HepG2 (cell line): Measurements from ENCODE around the gene TBL2. TPM values are rescaled to one million over a fixed set of nuclear protein-coding genes. Genes with fewer than 3 reads are reported as not detected.
A peak's percentile ranks its signal among the peaks of the same experiment; 100 is the strongest.

ENCODE experiments used
- ATAC-seq: fragments of 200-7000 bp; cut with Tn5 transposase; 3 replicates; pipeline ENCODE4 v1.9.1; 2020; ENCODE audit warnings: mild to moderate bottlenecking, moderate library complexity
- BruUV-seq: library from RNA; stranded (reverse); fragments of 400-500 nt; replicated peaks from 2 replicates; lab custom pipeline; 2021; lab: Mats Ljungman, UMichigan
- CTCF ChIA-PET: fragments of 300-600 bp; formaldehyde crosslinking; extraction: SDS; loops from one replicate; lab custom pipeline; 2021; ENCODE audit warnings: low total read pairs, inconsistent platforms, low intra/inter-chr PET ratio; lab: Yijun Ruan, JAX
- POLR2A ChIA-PET: fragments of 350-600 bp; sonication (Branson Sonifier 250); formaldehyde crosslinking; loops from one replicate; lab custom pipeline; 2020; ENCODE audit warnings: antibody characterized with exemption, inconsistent platforms; lab: Yijun Ruan, JAX
- DNase-seq: peaks from one replicate; pipeline ENCODE4 v3.0.0-alpha.2; 2015; ENCODE audit warnings: low spot score
- FAIRE-seq: peaks from 3 replicates; lab custom pipeline; 2011; peaks lifted over from hg19 to GRCh38; lab: Jason Lieb, UNC
- H2AFZ ChIP-seq: one replicate; pipeline ENCODE4 v1.6.1; 2011; ENCODE audit warnings: low read length, inconsistent platforms
- H3K27ac ChIP-seq: fragments of 300-600 bp; 3 replicates; pipeline ENCODE4 v1.8.0; 2011; ENCODE audit warnings: mixed run types, mild to moderate bottlenecking, mixed read lengths, low read length, inconsistent platforms; ENCODE audit not compliant: insufficient read depth; ENCODE audit errors: extremely low read length
- H3K27me3 ChIP-seq, 2 experiments: fragments of 200-600 bp in 1 of 2; 2 replicates in 1 of 2; 3 replicates in 1 of 2; pipeline versions ENCODE4 v1.6.0 to v1.8.0; 2011; ENCODE audit warnings: low read length in 2 of 2, mild to moderate bottlenecking in 2 of 2, moderate library complexity in 2 of 2, inconsistent platforms in 1 of 2; ENCODE audit not compliant: insufficient read depth in 2 of 2, control insufficient read depth in 1 of 2
- H3K36me3 ChIP-seq, 2 experiments: fragments of 200-600 bp in 1 of 2; replicated peaks in 1 of 2; 2 replicates in 1 of 2; 3 replicates in 1 of 2; pipeline versions ENCODE4 v1.5.1 to v1.8.0; 2011; ENCODE audit warnings: low read length in 2 of 2, inconsistent platforms in 1 of 2; ENCODE audit not compliant: insufficient read depth in 2 of 2, control insufficient read depth in 1 of 2
- H3K4me1 ChIP-seq: 2 replicates; pipeline ENCODE4 v1.5.1; 2012; ENCODE audit warnings: low read length, inconsistent platforms; ENCODE audit not compliant: insufficient read depth
- H3K4me2 ChIP-seq: 2 replicates; pipeline ENCODE4 v1.6.0; 2011; ENCODE audit warnings: low read depth, low read length, inconsistent platforms
- H3K4me3 ChIP-seq, 3 experiments: fragments of 200-600 bp in 1 of 3; sonication (generic), shearing (Covaris generic) in 1 of 3; replicated peaks in 1 of 3; 2 replicates each; pipeline ENCODE4 v1.5.1; 2011 to 2016; ENCODE audit warnings: low read length in 3 of 3, inconsistent platforms in 2 of 3, low read depth in 2 of 3, mild to moderate bottlenecking in 2 of 3, control low read depth in 1 of 3, mixed read lengths in 1 of 3; ENCODE audit not compliant: insufficient read depth in 1 of 3
- H3K79me2 ChIP-seq: one replicate; pipeline ENCODE4 v1.6.1; 2011; ENCODE audit warnings: low read length, inconsistent platforms; ENCODE audit not compliant: insufficient read depth
- H3K9ac ChIP-seq: 2 replicates; pipeline ENCODE4 v1.6.0; 2011; ENCODE audit warnings: mild to moderate bottlenecking, low read depth, low read length, inconsistent platforms; ENCODE audit not compliant: insufficient read depth
- H3K9me3 ChIP-seq: 2 replicates; pipeline ENCODE4 v1.5.1; 2012; ENCODE audit warnings: mild to moderate bottlenecking, low read length
- H4K20me1 ChIP-seq: 2 replicates; pipeline ENCODE4 v1.6.0; 2011; ENCODE audit warnings: inconsistent platforms, mild to moderate bottlenecking, low read length, moderate library complexity; ENCODE audit not compliant: insufficient read depth
- CCAR2 ChIP-seq: fragments of 200-400 bp; formaldehyde crosslinking; optimal IDR thresholded peaks from 2 replicates; pipeline ENCODE3; 2018; ENCODE audit warnings: low read depth, mild to moderate bottlenecking, low read length, moderate library complexity
- CHD2 ChIP-seq: IDR thresholded peaks from 2 replicates; pipeline ENCODE4 v1.6.1; 2011; ENCODE audit warnings: low read depth, low read length, improper control_type of control experiment
- GTF3A ChIP-seq: sonication (generic); formaldehyde crosslinking; conservative IDR thresholded peaks from 2 replicates; pipeline ENCODE4 v1.4.0; 2020; ENCODE audit warnings: mild to moderate bottlenecking, missing genetic modification reagents
- HDAC6 ChIP-seq: fragments of 200-600 bp; sonication (generic); IDR thresholded peaks from 2 replicates; pipeline ENCODE4 v1.7.0; 2017; ENCODE audit warnings: mild to moderate bottlenecking, antibody characterized with exemption, low read length, low read depth
- HOXA9 ChIP-seq: sonication (generic); formaldehyde crosslinking; IDR thresholded peaks from 2 replicates; pipeline ENCODE4 v1.8.1; 2022; ENCODE audit warnings: missing genetic modification reagents, mild to moderate bottlenecking, moderate library complexity, borderline replicate concordance
- MNT ChIP-seq: fragments of 450-650 bp; IDR thresholded peaks from 2 replicates; pipeline ENCODE4 v1.6.1; 2016
- NCOR1 ChIP-seq: fragments of 200-600 bp; sonication (generic); IDR thresholded peaks from 2 replicates; pipeline ENCODE4 v1.7.0; 2017; ENCODE audit warnings: antibody characterized with exemption, low read length, borderline replicate concordance
- PAXIP1 ChIP-seq: sonication (generic); formaldehyde crosslinking; conservative IDR thresholded peaks from 2 replicates; pipeline ENCODE4 v1.4.0; 2020; ENCODE audit warnings: mild to moderate bottlenecking, missing genetic modification reagents, moderate library complexity
- REPIN1 ChIP-seq: sonication (generic); formaldehyde crosslinking; IDR thresholded peaks from 2 replicates; pipeline ENCODE4 v1.8.0; 2022; ENCODE audit warnings: missing genetic modification reagents, low read depth, mild to moderate bottlenecking, borderline replicate concordance
- SAP130 ChIP-seq: IDR thresholded peaks from 2 replicates; pipeline ENCODE4 v1.6.1; 2016; ENCODE audit warnings: low read depth
- SIX4 ChIP-seq: sonication (generic); formaldehyde crosslinking; IDR thresholded peaks from 2 replicates; pipeline ENCODE4 v1.4.0; 2020; ENCODE audit warnings: missing genetic modification reagents
- SRY ChIP-seq: sonication (generic); formaldehyde crosslinking; IDR thresholded peaks from 2 replicates; pipeline ENCODE4 v1.8.0; 2022; ENCODE audit warnings: mild to moderate bottlenecking, missing genetic modification reagents
- ZBTB7A ChIP-seq: sonication (generic); formaldehyde crosslinking; IDR thresholded peaks from 2 replicates; pipeline ENCODE4 v1.8.0; 2022; ENCODE audit warnings: mild to moderate bottlenecking, missing genetic modification reagents
- ZFP36L2 ChIP-seq: sonication (generic); formaldehyde crosslinking; IDR thresholded peaks from 2 replicates; pipeline ENCODE4 v1.4.0; 2020; ENCODE audit warnings: missing genetic modification reagents
- ZNF124 ChIP-seq: sonication (generic); formaldehyde crosslinking; IDR thresholded peaks from 2 replicates; pipeline ENCODE4 v1.4.0; 2020; ENCODE audit warnings: missing genetic modification reagents
- ZNF44 ChIP-seq: sonication (generic); formaldehyde crosslinking; IDR thresholded peaks from 2 replicates; pipeline ENCODE4 v1.5.1; 2020; ENCODE audit warnings: mild to moderate bottlenecking, missing genetic modification reagents
- ZNF550 ChIP-seq: sonication (generic); formaldehyde crosslinking; IDR thresholded peaks from 2 replicates; pipeline ENCODE4 v1.4.0; 2020; ENCODE audit warnings: mild to moderate bottlenecking, missing genetic modification reagents, borderline replicate concordance
- ZNF720 ChIP-seq: sonication (generic); formaldehyde crosslinking; IDR thresholded peaks from 2 replicates; pipeline ENCODE4 v1.4.0; 2020; ENCODE audit warnings: missing genetic modification reagents
- ZNF768 ChIP-seq: sonication (generic); formaldehyde crosslinking; IDR thresholded peaks from 2 replicates; pipeline ENCODE4 v1.4.0; 2020; ENCODE audit warnings: missing genetic modification reagents
- WGBS: methylation state at CpG from one replicate; pipeline ENCODE4 v1.1.6; 2017; ENCODE audit warnings: low lambda C conversion rate; 5-methylcytosine and 5-hydroxymethylcytosine counted together
- in situ Hi-C: cut with HindIII; loops from 2 replicates; pipeline ENCODE4 v1.10.0; 2017; ENCODE audit warnings: low pct_unique_long_range_greater_than_20kb; ENCODE audit not compliant: extremely low pct_ligation_motif_present
- intact Hi-C: fragments of 100-400 bp; cut with micrococcal nuclease; formaldehyde crosslinking; loops from one replicate; pipeline ENCODE4 v1.10.0; 2022; ENCODE audit not compliant: unreplicated experiment
- polyA plus RNA-seq, 8 experiments: library from polyadenylated mRNA; depleted of rRNA in 3 of 8; stranded (reverse) in 7 of 8; unstranded in 1 of 8; fragments of >200 nt; fragmentation: Illumina TruSeq in 4 of 8; extraction: Trizol in 4 of 8; gene quantifications; 2 replicates each; pipeline versions ENCODE4 v1.2.1 to v1.2.3, GENCODE V29; 2011 to 2016; ENCODE audit warnings: low read depth in 4 of 8, missing spikeins in 1 of 8, mixed read lengths in 1 of 8; ENCODE audit not compliant: insufficient read depth in 1 of 8
- total RNA-seq, 5 experiments: library from RNA; depleted of rRNA; stranded (reverse); fragments of >200 nt; fragmentation: Illumina TruSeq; extraction: Trizol; gene quantifications; 2 replicates each; pipeline ENCODE4 v1.2.3, GENCODE V29; 2016; ENCODE audit warnings: low read depth in 1 of 5

Gene TBL2
- total and polyA plus RNA-seq, 2 of the 13 experiments (the other 11 are each of a cell fraction or from before 2014, with no cell fraction given), result 43.4 to 47.2 TPM

GRCh38 chr7:73522105-73522872 lies 56.1 kb downstream of the TBL2 start, which contains the start of gene BAZ1B (continued):
- TF ChIP-seq ZNF768 (no peak), HDAC6 (no peak), GTF3A (CRISPR knock-in tag) (no peak), NCOR1 (peak; percentile 68; the same call in 1 of the 2 replicates), SAP130 (peak; percentile 79), HOXA9 (0 out of 2 replicates have a peak, but pooled peaks have one; percentile 64), ZNF124 (0 out of 2 replicates have a peak, but pooled peaks have one; percentile 57), CHD2 (peak; percentile 80)

GRCh38 chr7:73521636-73522104 lies 56.7 kb downstream of the TBL2 start:
- POLR2A ChIA-PET, result interaction anchor here (0.9 to 2.5 kb wide), 11 partner anchors 9 to 213 kb away, joined by 3 to 17 read pairs (median 4); partner anchors contain the start of genes BCL7B and TBL2
- H3K36me3 ChIP-seq, result peaks cover 4 to 20% of the 10 kb centered on the region in 2 experiments; a peak in 4 of 5 replicates
- peak overlapping the region; percentile 87 for H3K4me2 ChIP-seq
- no TSS peak for BruUV-seq
- in situ Hi-C loops, result no loop called here
- H3K79me2 ChIP-seq, result peaks cover 44% of the 10 kb centered on the region
- peaks cover 31% of the 10 kb centered on the region for H3K4me1 ChIP-seq
- no CpG with 5 or more reads among the region's 62 CpGs for WGBS
- DNase-seq (peak; percentile 13), FAIRE-seq (no peak), ATAC-seq (peak; percentile 76)
- H2AFZ ChIP-seq, result no peak overlapping the region
- H4K20me1 ChIP-seq, result peaks cover 15% of the 10 kb centered on the region
- H3K27ac ChIP-seq, result peak overlapping the region; percentile 91
- H3K9ac ChIP-seq, result peak overlapping the region; percentile 91
- intact Hi-C loops, result loop anchor here (5.0 kb wide), 1 partner anchor 36 kb away; the partner anchor contains the start of gene BCL7B
- CTCF ChIA-PET, result no interaction called here
- H3K4me3 ChIP-seq, result peak overlapping the region; percentile 80 to 89 (median 82)
- H3K27me3 ChIP-seq, result no peaks in the 10 kb centered on the region; a peak in 1 of 5 replicates
- H3K9me3 ChIP-seq, result no peaks in the 10 kb centered on the region
- TF ChIP-seq ZNF550 (CRISPR knock-in tag) (no peak), ZBTB7A (CRISPR knock-in tag) (no peak), ZFP36L2 (no peak), ZNF720 (CRISPR knock-in tag) (no peak), SRY (CRISPR knock-in tag) (0 out of 2 replicates have a peak, but pooled peaks have one; percentile 21), ZNF44 (CRISPR knock-in tag) (no peak), SIX4 (no peak), REPIN1 (CRISPR knock-in tag) (no peak; the same call in 1 of the 2 replicates), MNT (no peak), PAXIP1 (CRISPR knock-in tag) (no peak), CCAR2 (no peak)
